Kidney (tissue), 14 donors: ENCODE results near the gene ITPKB. TPM values are rescaled to one million over a fixed set of nuclear protein-coding genes. Genes with fewer than 3 reads are reported as not detected.

Source experiments
- DNase-seq, 5 donors: peaks; one replicate each; pipeline ENCODE4 v3.0.0-alpha.2; 2013 to 2020
- FAIRE-seq: peaks from 2 replicates; lab custom pipeline; 2012; peaks lifted over from hg19 to GRCh38; lab: Jason Lieb, UNC
- H3K27ac ChIP-seq, 2 donors: one replicate each; pipeline ENCODE4 v1.7.0; 2013; ENCODE audit warnings: low read depth in 2 of 2, low read length in 2 of 2, inconsistent platforms in 1 of 2
- H3K27me3 ChIP-seq: one replicate; pipeline ENCODE4 v1.7.1; 2013; ENCODE audit warnings: low read length, inconsistent platforms; ENCODE audit not compliant: control insufficient read depth, insufficient read depth
- H3K36me3 ChIP-seq, 3 donors: one replicate each; pipeline versions ENCODE4 v1.7.0 to v1.7.1; 2013; ENCODE audit warnings: low read length in 3 of 3, control low read depth in 1 of 3, inconsistent platforms in 1 of 3; ENCODE audit not compliant: insufficient read depth in 3 of 3, control insufficient read depth in 2 of 3
- H3K4me1 ChIP-seq, 3 donors: one replicate each; pipeline versions ENCODE4 v1.7.0 to v1.7.1; 2013; ENCODE audit warnings: low read length in 3 of 3, inconsistent platforms in 1 of 3, low read depth in 1 of 3; ENCODE audit not compliant: control insufficient read depth in 2 of 3, insufficient read depth in 2 of 3
- H3K4me3 ChIP-seq, 3 donors: one replicate each; pipeline versions ENCODE4 v1.7.0 to v1.8.1; 2013; ENCODE audit warnings: low read length in 3 of 3, control low read depth in 1 of 3, inconsistent platforms in 1 of 3
- H3K9ac ChIP-seq, 3 donors: one replicate each; pipeline versions ENCODE4 v1.7.0 to v1.7.1; 2013; ENCODE audit warnings: low read length in 3 of 3, control low read depth in 1 of 3, inconsistent platforms in 1 of 3
- H3K9me3 ChIP-seq, 3 donors: one replicate each; pipeline versions ENCODE4 v1.7.0 to v1.7.1; 2013; ENCODE audit warnings: low read length in 3 of 3, control low read depth in 1 of 3, inconsistent platforms in 1 of 3; ENCODE audit not compliant: control insufficient read depth in 2 of 3, insufficient read depth in 1 of 3
- intact Hi-C: fragments of 100-400 bp; cut with DNase I; formaldehyde crosslinking; loops from one replicate; pipeline ENCODE4 v1.11.1; 2022
- polyA plus RNA-seq: library from polyadenylated mRNA; stranded (reverse); fragments of 350-450 nt; fragmentation: Illumina TruSeq; extraction: RNeasy Lipid Tissue Mini Kit (QIAGEN cat#74804); gene quantifications from one replicate; pipeline ENCODE4 v1.2.3, GENCODE V29; 2014; ENCODE audit warnings: low read depth, low replicate concordance; ENCODE audit not compliant: insufficient read depth
- total RNA-seq: library from RNA; stranded (reverse); fragmentation: NEBNext Ultra II Directional; extraction: Animal tissue kit (Norgen Biotek cat#: 25700); gene quantifications from one replicate; pipeline ENCODE4 v1.2.1, GENCODE V29; 2021
- TF ChIP-seq, protein P1 (sequence below): IDR thresholded peaks from 3 replicates; pipeline ENCODE4 v1.5.1; 2012; ENCODE audit warnings: mild to moderate bottlenecking, moderate library complexity, borderline replicate concordance; ENCODE audit not compliant: insufficient read depth; ENCODE audit errors: extremely low read depth
- donor health status: control.
- donor health status: control.
- donor health status: control.
- donor health status: control.
- donor health status: control.
- donor health status: DM: yes; HTN: yes; CAD: no.
- donor health status: Normal renal cell carcinoma (clear cell type).

Gene ITPKB
- total and polyA plus RNA-seq, 2 donors from 2014 or later, result 20.2 to 39.3 TPM

DNA sequence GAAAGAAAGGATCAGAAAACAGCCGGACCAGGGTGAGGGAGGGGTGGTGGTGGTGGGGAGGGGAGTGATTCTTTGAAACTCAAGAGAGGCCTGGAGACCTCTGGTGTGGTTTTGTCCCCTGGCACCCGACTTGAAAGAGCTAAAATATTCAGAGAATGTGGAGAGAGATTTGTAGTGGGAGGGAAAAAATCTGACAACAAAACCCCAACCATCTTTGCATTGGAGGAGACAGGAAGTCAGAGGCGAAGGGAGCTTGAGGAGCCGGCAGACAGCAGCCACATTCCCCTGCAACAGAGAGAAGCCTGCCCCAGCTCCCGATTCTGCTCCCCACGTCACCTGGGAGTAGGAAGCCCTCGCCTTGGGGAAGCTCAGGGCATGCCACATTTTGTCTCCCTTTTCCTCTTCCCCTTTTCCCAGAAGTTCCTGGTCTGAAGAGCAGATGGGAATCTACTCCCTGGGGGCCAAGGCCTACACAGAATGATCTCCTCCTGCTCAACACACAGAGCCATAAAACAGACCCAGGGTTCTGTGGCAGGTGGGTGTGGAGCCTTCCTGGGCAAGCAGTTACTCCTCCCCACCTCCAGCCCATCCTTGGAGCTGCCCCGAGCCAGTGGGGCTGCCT lies 84.9 kb downstream of the ITPKB start:
- FAIRE-seq, result no peak
- no peak overlapping the region for H3K4me3 ChIP-seq
- DNase-seq, result peak in 4 of 5 donors; percentile 46 to 86 (median 56)
- H3K9ac ChIP-seq, result no peak overlapping the region
- intact Hi-C loops, result no loop called here
- no peaks in the 10 kb centered on the region for H3K9me3 ChIP-seq
- H3K27ac ChIP-seq, result no peak overlapping the region
- peaks cover 0 to 2% (median 0%) of the 10 kb centered on the region in 3 donors for H3K36me3 ChIP-seq
- H3K27me3 ChIP-seq, result no peaks in the 10 kb centered on the region
- peaks cover 0 to 28% (median 3%) of the 10 kb centered on the region in 3 donors for H3K4me1 ChIP-seq
- TF ChIP-seq, protein P1, sequence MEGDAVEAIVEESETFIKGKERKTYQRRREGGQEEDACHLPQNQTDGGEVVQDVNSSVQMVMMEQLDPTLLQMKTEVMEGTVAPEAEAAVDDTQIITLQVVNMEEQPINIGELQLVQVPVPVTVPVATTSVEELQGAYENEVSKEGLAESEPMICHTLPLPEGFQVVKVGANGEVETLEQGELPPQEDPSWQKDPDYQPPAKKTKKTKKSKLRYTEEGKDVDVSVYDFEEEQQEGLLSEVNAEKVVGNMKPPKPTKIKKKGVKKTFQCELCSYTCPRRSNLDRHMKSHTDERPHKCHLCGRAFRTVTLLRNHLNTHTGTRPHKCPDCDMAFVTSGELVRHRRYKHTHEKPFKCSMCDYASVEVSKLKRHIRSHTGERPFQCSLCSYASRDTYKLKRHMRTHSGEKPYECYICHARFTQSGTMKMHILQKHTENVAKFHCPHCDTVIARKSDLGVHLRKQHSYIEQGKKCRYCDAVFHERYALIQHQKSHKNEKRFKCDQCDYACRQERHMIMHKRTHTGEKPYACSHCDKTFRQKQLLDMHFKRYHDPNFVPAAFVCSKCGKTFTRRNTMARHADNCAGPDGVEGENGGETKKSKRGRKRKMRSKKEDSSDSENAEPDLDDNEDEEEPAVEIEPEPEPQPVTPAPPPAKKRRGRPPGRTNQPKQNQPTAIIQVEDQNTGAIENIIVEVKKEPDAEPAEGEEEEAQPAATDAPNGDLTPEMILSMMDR, result no peak

DNA sequence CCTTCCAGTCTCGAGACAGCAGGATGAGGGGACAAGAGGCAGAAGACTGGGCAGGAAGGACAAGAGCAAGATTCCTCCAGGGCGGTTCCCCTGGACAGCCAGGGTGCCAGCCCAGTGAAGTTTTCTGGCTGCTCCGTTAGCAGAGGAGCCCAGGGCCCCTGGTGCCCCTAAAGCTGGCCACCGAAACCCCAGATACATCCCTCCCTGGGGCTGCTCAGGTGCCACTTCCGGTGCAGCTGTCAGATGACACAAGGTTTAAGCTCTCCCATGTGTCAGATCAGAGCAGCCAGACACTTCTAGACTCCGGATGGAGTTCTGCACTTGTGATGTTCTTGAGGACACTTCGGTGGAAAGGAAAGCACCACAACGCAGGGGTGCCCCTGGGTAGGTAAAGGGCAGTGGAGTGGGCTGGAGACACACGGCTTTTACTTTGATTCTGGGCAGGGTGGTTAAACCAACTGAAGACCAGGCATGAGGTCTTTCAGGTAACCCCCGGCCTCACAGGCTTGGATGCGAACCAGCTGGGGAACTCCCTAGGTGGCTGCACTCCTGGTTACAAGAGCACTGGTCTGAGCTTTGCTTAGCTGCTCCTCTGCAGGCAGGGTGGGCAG lies 85.7 kb downstream of the ITPKB start:
- Histone ChIP-seq H3K9ac (no peak overlapping the region), H3K9me3 (no peaks in the 10 kb centered on the region), H3K36me3 (peaks cover 0 to 2% (median 1%) of the 10 kb centered on the region in 3 donors), H3K4me1 (peaks cover 0 to 28% (median 3%) of the 10 kb centered on the region in 3 donors), H3K27ac (no peak overlapping the region), H3K27me3 (no peaks in the 10 kb centered on the region), H3K4me3 (no peak overlapping the region)
- FAIRE-seq (no peak), DNase-seq (peak in 1 of 5 donors; percentile 62)
- intact Hi-C loops, result no loop called here
- TF ChIP-seq, protein P1, result no peak

DNA sequence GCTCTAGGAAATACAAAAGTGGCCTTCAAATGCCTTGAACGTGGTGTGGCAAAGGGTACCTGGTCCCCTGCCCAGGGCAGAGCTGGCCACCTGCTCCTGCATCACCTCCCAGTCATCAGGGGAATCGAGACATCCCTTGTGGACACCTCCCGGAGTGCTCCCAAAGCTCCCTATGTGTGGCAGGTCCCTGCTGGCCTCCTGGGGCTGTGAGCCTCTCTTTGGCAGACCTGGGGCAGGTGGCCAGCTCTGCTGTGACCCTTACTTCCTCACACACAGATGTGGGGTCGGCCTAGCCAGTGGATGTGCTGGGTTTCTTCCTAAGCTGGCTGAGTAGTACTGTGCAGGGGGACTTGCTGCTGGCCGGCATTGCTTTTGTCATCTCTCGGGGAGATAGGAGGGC lies 86.5 kb downstream of the ITPKB start:
- intact Hi-C loops, result no loop called here
- Histone ChIP-seq H3K27me3 (no peaks in the 10 kb centered on the region), H3K9me3 (no peaks in the 10 kb centered on the region), H3K9ac (no peak overlapping the region), H3K4me3 (no peak overlapping the region), H3K4me1 (peaks cover 0 to 28% (median 3%) of the 10 kb centered on the region in 3 donors), H3K27ac (no peak overlapping the region), H3K36me3 (peaks cover 2 to 9% (median 5%) of the 10 kb centered on the region in 3 donors)
- TF ChIP-seq, protein P1, result no peak
- DNase-seq (peak in 1 of 5 donors; percentile 57), FAIRE-seq (no peak)
